ENCODE data around the gene SYF2. TPM values are rescaled to one million over a fixed set of nuclear protein-coding genes. Genes with fewer than 3 reads are reported as not detected.
A peak's percentile ranks its signal among the peaks of the same experiment; 100 is the strongest.

Gene SYF2
- total and polyA plus RNA-seq, 9 donors = 38.2 to 141 (median 72.2) TPM

DNA sequence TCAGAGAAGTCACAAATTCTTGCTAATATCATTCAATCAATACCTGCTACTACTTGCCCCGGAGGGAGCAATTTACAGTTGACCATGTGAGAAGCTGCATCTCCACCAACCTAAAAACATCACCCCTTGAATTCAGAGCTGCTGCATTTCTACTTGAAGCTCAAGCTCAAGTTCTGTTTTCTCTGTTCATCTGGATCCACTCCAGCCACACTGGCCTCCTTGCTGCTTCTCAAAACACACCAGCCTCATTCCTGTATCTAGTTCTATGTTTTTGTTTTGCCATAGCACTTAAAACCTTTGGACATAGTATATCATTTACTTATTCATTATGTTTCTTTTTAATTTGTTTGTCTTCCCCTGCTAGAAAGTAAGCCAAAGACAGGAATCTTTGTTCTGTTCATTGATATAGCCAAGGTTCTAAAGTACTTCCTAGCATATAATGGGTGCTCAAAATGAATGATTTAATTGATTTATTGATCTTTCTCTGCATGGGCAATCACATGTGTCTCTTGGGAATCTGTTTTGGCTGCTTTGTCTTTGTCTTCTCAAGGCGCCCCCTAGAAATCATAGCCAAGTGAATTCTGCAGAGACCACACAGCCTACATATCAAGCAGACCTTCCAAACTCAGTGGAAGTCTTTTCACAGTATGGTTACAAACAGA is 23.6 kb downstream of the SYF2 start:
- no peak overlapping the region for H3K4me3 ChIP-seq
- no peaks in the 10 kb centered on the region for H3K36me3 ChIP-seq
- H3K4me1 ChIP-seq (ENCODE audit: insufficient read depth) = no peaks in the 10 kb centered on the region
- TF ChIP-seq EP300 (IDR thresholded peaks at IDR 0.05) = no peak
- TF ChIP-seq, protein P1, sequence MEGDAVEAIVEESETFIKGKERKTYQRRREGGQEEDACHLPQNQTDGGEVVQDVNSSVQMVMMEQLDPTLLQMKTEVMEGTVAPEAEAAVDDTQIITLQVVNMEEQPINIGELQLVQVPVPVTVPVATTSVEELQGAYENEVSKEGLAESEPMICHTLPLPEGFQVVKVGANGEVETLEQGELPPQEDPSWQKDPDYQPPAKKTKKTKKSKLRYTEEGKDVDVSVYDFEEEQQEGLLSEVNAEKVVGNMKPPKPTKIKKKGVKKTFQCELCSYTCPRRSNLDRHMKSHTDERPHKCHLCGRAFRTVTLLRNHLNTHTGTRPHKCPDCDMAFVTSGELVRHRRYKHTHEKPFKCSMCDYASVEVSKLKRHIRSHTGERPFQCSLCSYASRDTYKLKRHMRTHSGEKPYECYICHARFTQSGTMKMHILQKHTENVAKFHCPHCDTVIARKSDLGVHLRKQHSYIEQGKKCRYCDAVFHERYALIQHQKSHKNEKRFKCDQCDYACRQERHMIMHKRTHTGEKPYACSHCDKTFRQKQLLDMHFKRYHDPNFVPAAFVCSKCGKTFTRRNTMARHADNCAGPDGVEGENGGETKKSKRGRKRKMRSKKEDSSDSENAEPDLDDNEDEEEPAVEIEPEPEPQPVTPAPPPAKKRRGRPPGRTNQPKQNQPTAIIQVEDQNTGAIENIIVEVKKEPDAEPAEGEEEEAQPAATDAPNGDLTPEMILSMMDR (IDR thresholded peaks at IDR 0.05) = no peak
- TF ChIP-seq POLR2A (IDR thresholded peaks at IDR 0.05) = no peak
- H3K27ac ChIP-seq = no peak overlapping the region
- 34 to 45% (median 43%) methylated on average over 2 of the region's 2 CpGs for WGBS, 3 donors
- H3K9me3 ChIP-seq = no peaks in the 10 kb centered on the region
- H3K27me3 ChIP-seq = no peaks in the 10 kb centered on the region
- no peak for DNase-seq
- intact Hi-C loops (cut with DNase I) = no loop called here

DNA sequence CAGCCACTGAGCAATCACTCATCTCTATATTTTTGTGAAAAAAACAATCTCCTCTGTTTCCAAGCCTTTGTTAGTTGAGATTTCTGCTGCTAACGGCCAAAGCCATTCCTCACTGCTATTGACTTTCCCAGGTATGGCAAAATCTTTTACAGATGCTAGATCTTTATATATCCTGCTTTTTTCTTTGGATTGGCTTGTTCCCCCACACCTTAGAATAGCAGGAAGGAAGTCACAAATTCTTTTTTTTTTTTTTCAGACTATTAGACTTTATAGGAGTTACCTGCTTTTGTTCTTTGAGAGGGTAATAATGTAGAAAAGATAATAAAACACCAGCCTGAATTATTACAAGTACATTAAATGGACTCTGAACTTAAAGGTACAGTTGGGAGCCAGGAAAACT is 24.2 kb downstream of the SYF2 start:
- H3K4me1 ChIP-seq (ENCODE audit: insufficient read depth) = no peaks in the 10 kb centered on the region
- intact Hi-C loops (cut with DNase I) = no loop called here
- no peak overlapping the region for H3K4me3 ChIP-seq
- WGBS, 3 donors = 68 to 81% (median 71%) methylated on average over 1 of the region's 1 CpG
- H3K27ac ChIP-seq = no peak overlapping the region
- no peak for DNase-seq
- H3K27me3 ChIP-seq = no peaks in the 10 kb centered on the region
- H3K9me3 ChIP-seq = no peaks in the 10 kb centered on the region
- TF ChIP-seq, protein P1 (IDR thresholded peaks at IDR 0.05) = no peak
- TF ChIP-seq EP300 (IDR thresholded peaks at IDR 0.05) (no peak), POLR2A (IDR thresholded peaks at IDR 0.05) (no peak)
- no peaks in the 10 kb centered on the region for H3K36me3 ChIP-seq

DNA sequence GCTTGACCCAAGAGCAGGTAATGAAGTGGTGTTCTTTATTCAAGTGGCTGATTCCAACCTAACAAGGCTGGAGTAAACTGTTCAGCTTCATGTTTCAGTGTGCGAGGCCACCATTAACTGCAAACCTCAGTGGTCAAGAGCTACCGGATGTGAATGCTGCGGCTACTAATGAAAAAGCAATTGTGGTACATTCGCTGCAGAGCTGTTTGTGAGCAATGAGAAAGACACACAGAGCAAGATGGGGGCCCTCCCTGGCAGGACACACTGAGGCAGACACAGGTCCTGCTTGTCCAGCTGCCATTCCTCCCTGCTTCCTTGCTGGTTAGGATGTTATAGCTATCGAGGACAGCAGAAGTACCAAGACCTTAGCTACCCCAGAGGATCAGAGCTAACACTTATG is 26.1 kb downstream of the SYF2 start:
- Histone ChIP-seq H3K4me3 (no peak overlapping the region), H3K4me1 (ENCODE audit: insufficient read depth) (no peaks in the 10 kb centered on the region), H3K36me3 (no peaks in the 10 kb centered on the region), H3K27me3 (no peaks in the 10 kb centered on the region), H3K9me3 (no peaks in the 10 kb centered on the region), H3K27ac (no peak overlapping the region)
- no peak for DNase-seq
- no peak for TF ChIP-seq POLR2A (IDR thresholded peaks at IDR 0.05)
- intact Hi-C loops (cut with DNase I) = no loop called here
- WGBS, 3 donors = 84 to 89% (median 87%) methylated on average over 5 of the region's 5 CpGs

- H3K4me1 ChIP-seq (ENCODE audit: insufficient read depth) = no peaks in the 10 kb centered on the region
- intact Hi-C loops (cut with DNase I) = no loop called here
- WGBS, 3 donors = 82 to 86% (median 82%) methylated on average over 5 of the region's 5 CpGs
- TF ChIP-seq, protein P1 (IDR thresholded peaks at IDR 0.05) = no peak
- TF ChIP-seq POLR2A (IDR thresholded peaks at IDR 0.05) (no peak), EP300 (IDR thresholded peaks at IDR 0.05) (no peak)
- H3K27me3 ChIP-seq = no peaks in the 10 kb centered on the region
- H3K36me3 ChIP-seq = no peaks in the 10 kb centered on the region
- no peak overlapping the region for H3K27ac ChIP-seq
- no peak overlapping the region for H3K4me3 ChIP-seq
- no peak for DNase-seq
- no peaks in the 10 kb centered on the region for H3K9me3 ChIP-seq
These were observed 26.5 kb downstream of the SYF2 start for GRCh38 chr1:25205786-25206185.

- Histone ChIP-seq H3K4me1 (ENCODE audit: insufficient read depth) (no peaks in the 10 kb centered on the region), H3K4me3 (no peak overlapping the region), H3K9me3 (no peaks in the 10 kb centered on the region), H3K27me3 (no peaks in the 10 kb centered on the region), H3K27ac (no peak overlapping the region), H3K36me3 (no peaks in the 10 kb centered on the region)
- intact Hi-C loops (cut with DNase I) = loop anchor here in 1 of 4 donors (5.0 kb wide), 1 partner anchor 358 kb away; no protein-coding TSS in a partner anchor
- WGBS, 3 donors = 45 to 54% (median 48%) methylated on average over 9 of the region's 9 CpGs
- no peak for DNase-seq
- TF ChIP-seq, protein P1 (IDR thresholded peaks at IDR 0.05) = peak; percentile 18 to 44 (median 35)
- TF ChIP-seq EP300 (IDR thresholded peaks at IDR 0.05) = no peak
These were observed 27.4 kb downstream of the SYF2 start for GRCh38 chr1:25204797-25205480.
